ENCODE measurements around the gene TAF4B.

Gene TAF4B

DNA sequence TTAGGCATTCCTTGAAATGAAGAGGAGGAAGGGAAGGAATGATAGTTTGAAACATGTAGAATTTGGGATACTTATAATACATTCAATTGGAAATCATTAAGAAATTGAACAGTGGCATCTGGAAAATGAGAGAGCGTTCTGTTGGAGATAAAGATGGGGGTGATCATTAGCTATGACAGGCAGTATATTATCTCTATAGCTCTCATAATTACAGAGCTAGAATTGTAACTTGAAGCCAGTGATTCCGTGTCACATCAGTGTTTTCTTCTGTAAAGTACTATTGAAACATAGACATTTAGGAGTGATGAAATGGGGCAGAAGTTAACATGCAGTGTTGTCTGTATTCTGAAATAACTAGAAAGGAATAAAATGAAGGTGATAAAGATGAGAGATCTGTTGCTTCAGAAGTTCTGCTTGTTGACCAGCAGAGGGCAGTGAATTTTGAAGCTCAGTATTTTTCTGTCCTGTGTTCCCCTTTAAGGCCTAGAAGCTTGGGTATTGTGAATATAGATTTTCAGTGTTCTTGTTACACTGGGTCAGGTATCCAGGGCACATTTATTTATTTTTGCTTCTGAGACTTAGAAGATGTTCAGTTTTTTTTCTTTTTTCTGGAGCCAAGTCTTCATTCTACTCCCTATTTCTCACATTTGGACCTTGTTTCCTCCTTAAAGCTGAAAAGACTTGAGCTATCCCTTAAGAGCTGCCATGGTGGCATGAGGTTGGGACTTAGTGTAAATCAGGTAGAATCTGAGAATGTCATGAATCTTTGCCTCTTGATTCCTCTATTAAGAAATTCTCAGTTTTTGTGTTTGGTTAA lies 157.4 kb downstream of the TAF4B start:
- DNase-seq (ENCODE audit: low read depth in 2 of 2): no peak

DNA sequence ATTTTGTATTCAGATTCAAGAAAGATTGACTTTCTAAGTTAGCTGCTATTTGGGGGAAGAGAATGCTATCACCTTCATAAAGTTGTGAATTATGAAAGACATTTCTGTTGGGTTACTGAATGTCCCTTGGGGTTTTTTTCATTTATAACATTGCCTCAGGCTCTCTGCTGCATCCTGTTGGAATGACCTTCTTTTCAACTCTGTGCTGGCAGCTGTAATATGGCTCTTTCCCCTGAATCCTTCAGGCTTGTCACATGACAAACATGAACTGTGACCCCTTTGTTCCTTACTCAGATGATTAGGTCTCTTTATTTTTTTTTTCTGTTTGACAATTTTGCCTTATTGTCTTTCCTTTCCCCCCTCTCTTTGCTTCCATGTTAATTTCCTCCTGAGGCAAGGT lies 159.8 kb downstream of the TAF4B start:
- DNase-seq (ENCODE audit: low read depth in 2 of 2): no peak

GRCh38 chr18:26386441-26386840 lies 160.2 kb downstream of the TAF4B start:
- DNase-seq (ENCODE audit: low read depth in 2 of 2): no peak

DNA sequence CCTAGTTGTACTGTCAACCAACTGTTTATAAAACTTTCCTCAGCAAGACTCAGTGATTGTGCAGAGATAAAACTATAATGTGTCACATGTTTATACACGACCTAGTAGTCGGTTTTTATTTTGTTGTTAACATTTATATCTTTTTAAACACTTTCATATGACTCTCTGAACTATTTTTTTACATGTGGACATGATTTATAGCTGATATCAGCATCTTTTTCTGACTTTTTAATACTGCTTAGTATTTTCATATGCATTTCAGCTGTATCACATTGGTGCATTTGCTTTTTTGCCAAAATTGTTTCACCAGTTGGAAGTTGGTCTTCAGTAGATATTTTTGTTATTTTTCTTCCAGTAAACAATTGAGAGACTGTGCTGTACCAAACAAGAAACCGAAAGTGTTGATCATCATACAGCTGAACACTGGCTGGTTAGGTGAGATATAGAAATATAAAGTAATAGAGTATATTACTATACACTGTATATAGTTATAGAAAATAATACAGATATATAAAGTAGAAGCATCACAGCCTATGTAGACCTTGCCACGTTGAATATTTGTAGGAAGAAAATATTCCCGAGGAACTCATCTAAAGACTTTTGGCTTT lies 167.9 kb downstream of the TAF4B start:
- DNase-seq (ENCODE audit: low read depth in 2 of 2): no peak

DNA sequence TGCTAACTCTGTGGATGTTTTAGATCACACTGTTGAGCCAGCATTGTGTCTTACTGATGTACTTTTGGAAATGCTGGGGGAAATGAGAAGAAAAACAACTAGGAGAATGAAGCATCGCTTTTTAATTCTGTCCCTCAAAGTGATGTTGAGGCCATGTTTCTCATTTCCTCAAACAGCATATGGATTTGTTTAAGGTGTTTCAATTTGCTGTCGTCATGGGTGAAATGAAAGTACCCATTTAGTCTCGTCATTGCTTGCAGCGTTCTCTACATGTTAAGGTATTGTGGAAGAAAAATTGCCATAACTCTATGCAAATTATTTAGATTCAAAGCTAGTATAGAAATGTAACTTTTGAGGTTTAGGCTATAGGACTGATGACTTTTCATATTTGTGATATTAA lies 170.8 kb downstream of the TAF4B start:
- DNase-seq (ENCODE audit: low read depth in 2 of 2): no peak

GRCh38 chr18:26403491-26403890 lies 177.2 kb downstream of the TAF4B start:
- no peak for DNase-seq (ENCODE audit: low read depth in 2 of 2)

GRCh38 chr18:26405190-26405801 lies 179.1 kb downstream of the TAF4B start:
- no peak for DNase-seq (ENCODE audit: low read depth in 2 of 2)

DNA sequence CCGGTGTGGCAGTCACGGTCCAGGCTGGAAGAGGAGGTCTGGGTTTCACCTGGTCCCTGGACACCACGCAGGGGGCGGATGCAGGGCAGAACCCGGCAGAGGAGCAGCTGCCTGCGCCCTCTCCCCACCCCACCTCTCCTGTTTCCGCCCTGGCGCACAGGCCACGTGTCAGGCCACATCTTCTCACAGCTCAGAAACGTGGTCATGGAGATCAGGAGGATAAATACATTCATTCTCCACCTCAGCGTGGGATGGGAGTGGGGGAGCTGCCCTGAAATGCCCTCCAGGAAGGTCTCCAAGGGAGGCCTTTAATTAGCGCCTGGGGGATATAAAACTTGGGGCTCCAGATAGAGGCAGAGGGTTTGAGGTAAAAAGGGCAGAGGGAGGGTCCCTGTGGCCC lies 180.1 kb downstream of the TAF4B start:
- DNase-seq (ENCODE audit: low read depth in 2 of 2): no peak

DNA sequence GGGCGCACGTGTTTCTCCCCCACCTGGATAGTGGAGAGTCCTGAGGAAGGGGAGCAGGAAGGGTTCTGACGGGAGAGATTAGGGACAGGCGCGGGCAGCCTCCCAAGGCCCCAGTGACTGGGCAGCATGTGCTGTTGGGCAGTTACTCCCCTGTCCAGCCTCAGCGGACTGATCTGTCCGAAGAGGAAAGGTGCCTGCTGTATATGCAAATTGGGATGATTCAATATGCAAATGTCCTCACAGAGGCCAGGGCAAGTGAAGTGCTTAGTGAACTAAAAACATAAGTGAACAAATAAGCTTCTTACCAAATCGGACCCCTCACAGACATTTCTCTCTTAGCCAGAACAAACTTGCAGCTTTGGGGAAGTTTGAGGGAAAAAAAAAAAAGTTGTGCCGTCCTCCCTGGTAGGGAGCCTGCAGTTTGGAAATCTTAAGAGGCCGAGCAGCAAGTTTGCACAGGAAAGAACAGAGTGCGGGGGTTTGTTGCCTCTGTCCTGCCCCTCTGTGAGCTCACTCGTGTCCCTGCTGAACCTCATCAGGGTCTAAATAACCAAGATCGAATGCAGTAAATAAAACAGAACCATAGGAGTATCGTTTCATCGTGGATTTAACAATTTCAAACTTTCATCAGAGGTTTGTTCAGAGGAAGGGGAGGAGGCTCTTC lies 180.7 kb downstream of the TAF4B start:
- no peak for DNase-seq (ENCODE audit: low read depth in 2 of 2)

DNA sequence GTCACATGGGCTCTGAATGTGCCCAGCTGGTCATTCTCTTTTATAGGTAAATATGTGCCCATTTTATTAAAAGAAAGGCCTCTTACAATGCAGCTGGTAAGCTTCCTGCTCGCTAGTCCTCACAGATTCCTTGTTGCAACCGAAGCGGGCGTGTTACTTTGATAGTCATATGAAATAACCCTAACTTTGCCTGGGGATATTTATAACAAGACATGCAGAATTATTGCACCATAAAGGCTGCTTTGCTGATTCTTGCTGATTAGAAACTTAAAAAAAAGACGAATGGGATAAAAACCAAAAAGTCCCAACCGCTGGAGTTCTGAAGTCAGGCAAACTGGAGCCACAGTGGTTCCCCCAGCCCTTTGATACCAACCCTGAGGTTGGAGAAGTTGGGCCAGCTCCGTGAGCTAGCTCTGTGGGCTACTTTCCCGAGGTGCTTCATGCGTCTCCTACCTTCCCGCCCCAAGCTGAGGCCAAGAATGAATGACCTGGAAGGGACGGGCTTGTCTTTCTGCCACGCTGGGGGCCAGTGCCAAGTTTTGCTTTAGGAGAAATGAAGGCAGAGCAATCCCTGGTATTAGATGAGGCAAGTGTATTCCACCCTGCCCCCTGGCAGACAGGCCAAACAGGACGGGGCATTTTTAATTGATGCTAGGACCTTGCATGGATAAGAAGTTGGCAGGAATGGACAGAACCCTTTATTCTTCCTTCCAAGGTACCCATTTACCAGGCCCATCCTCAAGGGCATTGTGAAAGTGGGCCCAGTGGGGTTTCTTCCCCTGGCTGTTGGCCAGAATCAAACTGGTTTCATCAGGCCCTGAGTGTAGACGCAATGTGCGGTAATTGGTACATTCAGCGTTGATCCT lies 181.7 kb downstream of the TAF4B start:
- no peak for DNase-seq (ENCODE audit: low read depth in 2 of 2)

GRCh38 chr18:26409091-26409490 lies 182.8 kb downstream of the TAF4B start:
- DNase-seq (ENCODE audit: low read depth in 2 of 2): no peak

GRCh38 chr18:26414901-26415440 lies 188.7 kb downstream of the TAF4B start:
- DNase-seq (ENCODE audit: low read depth in 2 of 2): no peak

- no peak for DNase-seq (ENCODE audit: low read depth in 2 of 2)
Observed at GRCh38 chr18:26415631-26416030, 189.4 kb downstream of the TAF4B start.

- DNase-seq (ENCODE audit: low read depth in 2 of 2): no peak
Observed at GRCh38 chr18:26416652-26417150, 190.5 kb downstream of the TAF4B start.

- no peak for DNase-seq (ENCODE audit: low read depth in 2 of 2)
Observed at GRCh38 chr18:26417190-26417589, 190.9 kb downstream of the TAF4B start.

GRCh38 chr18:26418225-26418624 lies 192.0 kb downstream of the TAF4B start:
- DNase-seq (ENCODE audit: low read depth in 2 of 2): no peak

- no peak for DNase-seq (ENCODE audit: low read depth in 2 of 2)
Observed at GRCh38 chr18:26419746-26420145, 193.5 kb downstream of the TAF4B start.

GRCh38 chr18:26421503-26421902 lies 195.3 kb downstream of the TAF4B start:
- no peak for DNase-seq (ENCODE audit: low read depth in 2 of 2)

DNA sequence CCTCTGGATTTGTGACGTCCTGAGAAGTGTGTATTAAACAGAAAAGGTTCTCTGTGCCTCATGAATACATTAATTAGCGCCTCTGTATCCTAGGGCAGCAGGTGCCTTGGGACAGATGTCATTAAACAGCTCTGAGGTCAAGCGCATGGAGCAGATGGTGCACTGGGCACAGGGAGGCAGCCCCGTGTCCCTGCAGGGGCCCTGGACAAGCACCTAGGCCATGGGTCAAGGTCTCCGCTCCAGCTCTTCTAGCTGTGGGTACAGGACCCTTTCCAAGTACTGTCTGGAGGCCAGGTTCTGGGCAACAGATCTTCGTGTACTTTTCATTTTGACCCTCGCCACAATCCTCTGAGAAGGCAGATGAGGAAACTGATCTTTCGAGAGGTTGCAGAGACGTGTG lies 195.7 kb downstream of the TAF4B start:
- DNase-seq (ENCODE audit: low read depth in 2 of 2): no peak

GRCh38 chr18:26422472-26423162 lies 196.4 kb downstream of the TAF4B start:
- DNase-seq (ENCODE audit: low read depth in 2 of 2): no peak
